Esophagus mucosa (tissue), 1 donor: Measurements from ENCODE around the gene GALNT3. TPM values are rescaled to one million over a fixed set of nuclear protein-coding genes. Genes with fewer than 3 reads are reported as not detected.

Experiments used
- ATAC-seq: fragments of 200-7000 bp; cut with Tn5 transposase; one replicate; pipeline ENCODE4 v1.9.1; 2020
- total RNA-seq: library from RNA; stranded (reverse); gene quantifications from one replicate; pipeline ENCODE4 v1.2.4, GENCODE V29; 2023
- donor health status: DM: yes; HTN: yes; CAD: no.

GALNT3 gene
- total RNA-seq, 1 donor from 2014 or later = 40.0 TPM

- no peak for ATAC-seq
These were observed 2.1 kb upstream of the GALNT3 start for GRCh38 chr2:165796129-165796528.

GRCh38 chr2:165795011-165795410 lies 964 bp upstream of the GALNT3 start:
- ATAC-seq = peak; percentile 32

- peak; percentile 63 for ATAC-seq
These were observed 485 bp upstream of the GALNT3 start for GRCh38 chr2:165794536-165794928.

GRCh38 chr2:165793161-165793778 lies 777 bp downstream of the GALNT3 start:
- peak; percentile 84 for ATAC-seq

- ATAC-seq = no peak
These were observed 2.0 kb downstream of the GALNT3 start for GRCh38 chr2:165792104-165792454.

GRCh38 chr2:165791421-165792103 lies 2.5 kb downstream of the GALNT3 start:
- no peak for ATAC-seq

- no peak for ATAC-seq
These were observed 3.6 kb downstream of the GALNT3 start for GRCh38 chr2:165790466-165790865.

- ATAC-seq = no peak
These were observed 6.7 kb downstream of the GALNT3 start for GRCh38 chr2:165787334-165787733.

GRCh38 chr2:165779706-165780105 lies 14.3 kb downstream of the GALNT3 start:
- no peak for ATAC-seq

GRCh38 chr2:165778653-165779451 lies 15.2 kb downstream of the GALNT3 start:
- peak; percentile 65 for ATAC-seq

GRCh38 chr2:165778187-165778556 lies 15.9 kb downstream of the GALNT3 start:
- no peak for ATAC-seq

GRCh38 chr2:165777522-165778186 lies 16.4 kb downstream of the GALNT3 start:
- ATAC-seq = no peak

- ATAC-seq = no peak
These were observed 17.3 kb downstream of the GALNT3 start for GRCh38 chr2:165776796-165777195.

- no peak for ATAC-seq
These were observed 18.0 kb downstream of the GALNT3 start for GRCh38 chr2:165776013-165776412.

- no peak for ATAC-seq
These were observed 20.4 kb downstream of the GALNT3 start for GRCh38 chr2:165773684-165774083.

GRCh38 chr2:165772183-165772582 lies 21.9 kb downstream of the GALNT3 start:
- ATAC-seq = no peak

- no peak for ATAC-seq
These were observed 27.6 kb downstream of the GALNT3 start for GRCh38 chr2:165766326-165766927.

- no peak for ATAC-seq
These were observed 31.3 kb downstream of the GALNT3 start for GRCh38 chr2:165762723-165763122.

- no peak for ATAC-seq
These were observed 36.0 kb downstream of the GALNT3 start for GRCh38 chr2:165757906-165758675.

GRCh38 chr2:165746501-165746900 lies 47.5 kb downstream of the GALNT3 start:
- ATAC-seq = no peak

- no peak for ATAC-seq
These were observed 48.1 kb downstream of the GALNT3 start for GRCh38 chr2:165745916-165746315.

- ATAC-seq = no peak
These were observed 50.6 kb downstream of the GALNT3 start for GRCh38 chr2:165743442-165743841.
